ENCODE measurements around the gene TNS1. TPM values are rescaled to one million over a fixed set of nuclear protein-coding genes. Genes with fewer than 3 reads are reported as not detected.
A peak's percentile ranks its signal among the peaks of the same experiment; 100 is the strongest.

TNS1 gene
- polyA plus RNA-seq, 1 of the 3 experiments (the other 2 are of a cell fraction), result 12.1 TPM

DNA sequence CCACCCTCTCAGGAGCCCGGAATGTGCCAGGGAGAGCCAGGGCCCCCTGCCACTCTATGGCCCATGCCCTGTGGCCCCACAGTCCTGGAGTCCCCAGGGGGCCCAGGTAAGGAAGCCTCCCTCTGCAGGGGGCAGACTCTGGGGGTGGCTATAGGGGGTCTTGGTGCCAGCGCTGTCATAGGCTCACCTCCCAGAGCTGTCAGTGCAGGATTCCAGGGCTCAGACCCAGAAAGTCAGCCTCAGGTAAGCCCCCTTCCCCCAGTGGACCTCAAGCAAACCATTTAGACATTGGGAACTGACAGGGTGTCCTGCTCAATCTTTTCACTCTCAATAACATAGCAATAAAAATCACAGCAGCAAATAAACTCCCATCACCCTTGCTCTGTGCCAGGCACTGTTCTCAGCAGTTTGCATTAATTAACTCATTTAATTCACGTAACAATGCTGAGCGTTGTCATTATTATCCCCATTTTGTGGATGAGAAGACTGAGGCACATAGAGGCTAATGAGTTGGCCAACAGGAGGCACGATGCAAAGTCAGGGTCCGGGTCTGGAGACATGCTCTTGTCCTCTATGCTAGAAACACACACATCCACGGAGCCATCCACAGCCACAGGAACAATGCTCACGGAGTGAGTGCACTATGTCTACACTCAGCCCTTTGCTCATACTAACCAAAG, 79.6 kb downstream of the TNS1 start:
- H3K9ac ChIP-seq, result no peak overlapping the region
- H3K4me3 ChIP-seq (ENCODE audit: low read depth in 2 of 2, low read length in 1 of 2), result no peak overlapping the region
- peaks cover 97% of the 10 kb centered on the region for H3K79me2 ChIP-seq (ENCODE audit: insufficient read depth)
- DNase-seq, result no peak
- H3K9me3 ChIP-seq, result no peaks in the 10 kb centered on the region
- TF ChIP-seq FOXM1 (IDR thresholded peaks at IDR 0.05; ENCODE audit: low read depth), result no peak
- TF ChIP-seq SIN3A (IDR thresholded peaks at IDR 0.05; ENCODE audit: borderline replicate concordance, low read depth, low read length), result no peak
- TF ChIP-seq SMC3 (IDR thresholded peaks at IDR 0.05; ENCODE audit: low read depth, low read length), result no peak
- no peak for TF ChIP-seq EZH2phosphoT487 (IDR thresholded peaks at IDR 0.05; ENCODE audit: borderline replicate concordance, low read depth)
- TF ChIP-seq, protein P1, sequence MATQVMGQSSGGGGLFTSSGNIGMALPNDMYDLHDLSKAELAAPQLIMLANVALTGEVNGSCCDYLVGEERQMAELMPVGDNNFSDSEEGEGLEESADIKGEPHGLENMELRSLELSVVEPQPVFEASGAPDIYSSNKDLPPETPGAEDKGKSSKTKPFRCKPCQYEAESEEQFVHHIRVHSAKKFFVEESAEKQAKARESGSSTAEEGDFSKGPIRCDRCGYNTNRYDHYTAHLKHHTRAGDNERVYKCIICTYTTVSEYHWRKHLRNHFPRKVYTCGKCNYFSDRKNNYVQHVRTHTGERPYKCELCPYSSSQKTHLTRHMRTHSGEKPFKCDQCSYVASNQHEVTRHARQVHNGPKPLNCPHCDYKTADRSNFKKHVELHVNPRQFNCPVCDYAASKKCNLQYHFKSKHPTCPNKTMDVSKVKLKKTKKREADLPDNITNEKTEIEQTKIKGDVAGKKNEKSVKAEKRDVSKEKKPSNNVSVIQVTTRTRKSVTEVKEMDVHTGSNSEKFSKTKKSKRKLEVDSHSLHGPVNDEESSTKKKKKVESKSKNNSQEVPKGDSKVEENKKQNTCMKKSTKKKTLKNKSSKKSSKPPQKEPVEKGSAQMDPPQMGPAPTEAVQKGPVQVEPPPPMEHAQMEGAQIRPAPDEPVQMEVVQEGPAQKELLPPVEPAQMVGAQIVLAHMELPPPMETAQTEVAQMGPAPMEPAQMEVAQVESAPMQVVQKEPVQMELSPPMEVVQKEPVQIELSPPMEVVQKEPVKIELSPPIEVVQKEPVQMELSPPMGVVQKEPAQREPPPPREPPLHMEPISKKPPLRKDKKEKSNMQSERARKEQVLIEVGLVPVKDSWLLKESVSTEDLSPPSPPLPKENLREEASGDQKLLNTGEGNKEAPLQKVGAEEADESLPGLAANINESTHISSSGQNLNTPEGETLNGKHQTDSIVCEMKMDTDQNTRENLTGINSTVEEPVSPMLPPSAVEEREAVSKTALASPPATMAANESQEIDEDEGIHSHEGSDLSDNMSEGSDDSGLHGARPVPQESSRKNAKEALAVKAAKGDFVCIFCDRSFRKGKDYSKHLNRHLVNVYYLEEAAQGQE (IDR thresholded peaks at IDR 0.05; ENCODE audit: low read depth, low read length), result no peak
- no peak for TF ChIP-seq POLR2AphosphoS5 (IDR thresholded peaks at IDR 0.05; ENCODE audit: low read depth, low read length)
- no peak for TF ChIP-seq MEF2A (IDR thresholded peaks at IDR 0.05; ENCODE audit: borderline replicate concordance, low read depth)
- TF ChIP-seq TAF1 (IDR thresholded peaks at IDR 0.05; ENCODE audit: borderline replicate concordance, low read depth, low read length), result no peak
- TF ChIP-seq CHD2 (IDR thresholded peaks at IDR 0.05; ENCODE audit: low read length, partially characterized antibody), result no peak
- no peak for TF ChIP-seq RAD21 (IDR thresholded peaks at IDR 0.05; ENCODE audit: low read length)
- TF ChIP-seq, protein P2, sequence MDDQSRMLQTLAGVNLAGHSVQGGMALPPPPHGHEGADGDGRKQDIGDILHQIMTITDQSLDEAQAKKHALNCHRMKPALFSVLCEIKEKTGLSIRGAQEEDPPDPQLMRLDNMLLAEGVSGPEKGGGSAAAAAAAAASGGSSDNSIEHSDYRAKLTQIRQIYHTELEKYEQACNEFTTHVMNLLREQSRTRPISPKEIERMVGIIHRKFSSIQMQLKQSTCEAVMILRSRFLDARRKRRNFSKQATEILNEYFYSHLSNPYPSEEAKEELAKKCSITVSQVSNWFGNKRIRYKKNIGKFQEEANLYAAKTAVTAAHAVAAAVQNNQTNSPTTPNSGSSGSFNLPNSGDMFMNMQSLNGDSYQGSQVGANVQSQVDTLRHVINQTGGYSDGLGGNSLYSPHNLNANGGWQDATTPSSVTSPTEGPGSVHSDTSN (IDR thresholded peaks at IDR 0.05), result no peak
- no peak overlapping the region for H2AFZ ChIP-seq (ENCODE audit: low read depth)
- peaks cover 27% of the 10 kb centered on the region for H3F3A ChIP-seq (replicated peaks; ENCODE audit: insufficient read depth)
- WGBS (ENCODE audit: low lambda C conversion rate), result 93% methylated on average over 6 of the region's 8 CpGs
- H3K27me3 ChIP-seq (ENCODE audit: insufficient read depth), result no peaks in the 10 kb centered on the region
- CTCF ChIA-PET, result interaction anchor here (0.8 to 4.9 kb wide), 8 partner anchors 9 to 136 kb away, joined by 3 to 35 read pairs (median 4); no protein-coding TSS in a partner anchor
- no peaks in the 10 kb centered on the region for H3K9me2 ChIP-seq
- H3K4me1 ChIP-seq (ENCODE audit: control insufficient read depth in 1 of 2, insufficient read depth in 2 of 2, low read depth in 1 of 2, low read length in 1 of 2), result peaks cover 50 to 70% of the 10 kb centered on the region in 2 experiments
- POLR2A ChIA-PET, result interaction anchor here (0.9 to 3.6 kb wide), 3 partner anchors 10 to 15 kb away, joined by 3 to 28 read pairs (median 6); no protein-coding TSS in a partner anchor
- H3K27ac ChIP-seq (ENCODE audit: low read depth in 2 of 2, low read length in 1 of 2), result peak overlapping the region; percentile 77 to 96
- H3K36me3 ChIP-seq (replicated peaks in 1 of 2; ENCODE audit: control insufficient read depth in 1 of 2, insufficient read depth in 2 of 2, low read length in 1 of 2), result peaks cover 0 to 23% of the 10 kb centered on the region in 2 experiments
- peak overlapping the region; percentile 74 for H3K4me2 ChIP-seq
- peaks cover 14% of the 10 kb centered on the region; the same call in 1 of the 2 replicates for H4K20me1 ChIP-seq (ENCODE audit: insufficient read depth)
